ENCODE measurements around the gene CORO2A. TPM values are rescaled to one million over a fixed set of nuclear protein-coding genes. Genes with fewer than 3 reads are reported as not detected.

Gene CORO2A
- total RNA-seq, 2 donors from 2014 or later: 1.2 to 3.1 TPM

DNA sequence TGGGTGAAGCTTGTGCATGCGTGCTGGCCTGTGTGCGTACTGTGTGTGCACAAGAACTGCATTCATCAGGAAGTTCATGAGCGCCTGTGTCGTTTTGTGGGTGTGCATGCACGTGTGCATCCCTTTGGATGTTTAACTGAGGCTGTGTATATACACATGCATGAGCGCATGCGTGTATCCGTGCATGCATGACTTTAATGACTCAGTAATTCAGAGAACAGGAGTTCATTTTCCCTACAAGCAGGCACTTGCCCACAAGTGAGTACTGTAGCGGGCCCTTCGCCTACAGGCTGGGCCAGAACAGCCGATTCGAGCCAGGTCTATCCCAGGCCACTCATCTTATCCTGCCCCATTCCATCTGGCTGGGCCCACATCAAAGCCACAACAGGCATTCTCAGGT is 29.8 kb downstream of the CORO2A start:
- Histone ChIP-seq H3K27me3 (replicated peaks; ENCODE audit: insufficient read depth) (no peaks in the 10 kb centered on the region), H3K36me3 (no peaks in the 10 kb centered on the region), H3K4me3 (no peak overlapping the region), H3K4me1 (ENCODE audit: control insufficient read depth in 1 of 2, low read depth in 2 of 2) (no peaks in the 10 kb centered on the region), H3K27ac (no peak overlapping the region), H3K9me3 (no peaks in the 10 kb centered on the region)
- TF ChIP-seq, protein P1, sequence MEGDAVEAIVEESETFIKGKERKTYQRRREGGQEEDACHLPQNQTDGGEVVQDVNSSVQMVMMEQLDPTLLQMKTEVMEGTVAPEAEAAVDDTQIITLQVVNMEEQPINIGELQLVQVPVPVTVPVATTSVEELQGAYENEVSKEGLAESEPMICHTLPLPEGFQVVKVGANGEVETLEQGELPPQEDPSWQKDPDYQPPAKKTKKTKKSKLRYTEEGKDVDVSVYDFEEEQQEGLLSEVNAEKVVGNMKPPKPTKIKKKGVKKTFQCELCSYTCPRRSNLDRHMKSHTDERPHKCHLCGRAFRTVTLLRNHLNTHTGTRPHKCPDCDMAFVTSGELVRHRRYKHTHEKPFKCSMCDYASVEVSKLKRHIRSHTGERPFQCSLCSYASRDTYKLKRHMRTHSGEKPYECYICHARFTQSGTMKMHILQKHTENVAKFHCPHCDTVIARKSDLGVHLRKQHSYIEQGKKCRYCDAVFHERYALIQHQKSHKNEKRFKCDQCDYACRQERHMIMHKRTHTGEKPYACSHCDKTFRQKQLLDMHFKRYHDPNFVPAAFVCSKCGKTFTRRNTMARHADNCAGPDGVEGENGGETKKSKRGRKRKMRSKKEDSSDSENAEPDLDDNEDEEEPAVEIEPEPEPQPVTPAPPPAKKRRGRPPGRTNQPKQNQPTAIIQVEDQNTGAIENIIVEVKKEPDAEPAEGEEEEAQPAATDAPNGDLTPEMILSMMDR (IDR thresholded peaks at IDR 0.05): no peak
- ATAC-seq (ENCODE audit: insufficient number of reproducible peaks, low FRiP score, low read depth) (no peak), DNase-seq (ENCODE audit: low spot score) (no peak)

DNA sequence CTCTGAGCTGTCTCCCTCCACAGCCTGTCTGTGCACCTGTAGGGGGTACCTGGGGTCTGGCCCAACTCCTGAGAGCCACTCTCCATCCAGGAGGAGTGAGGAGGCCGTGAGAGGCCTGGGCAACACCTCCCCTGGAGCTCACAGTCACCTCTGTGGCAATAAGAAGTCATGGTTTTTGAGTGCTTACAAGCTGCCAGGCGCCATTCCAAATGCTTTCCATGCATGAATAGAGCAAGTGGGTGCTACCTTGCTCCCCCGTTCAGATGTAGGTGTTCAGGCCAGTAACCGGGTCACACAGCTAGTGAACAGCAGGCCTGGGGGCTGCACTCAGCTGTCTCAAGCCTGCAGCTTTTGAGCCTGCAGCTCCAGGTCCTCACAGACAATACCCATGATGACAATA is 30.6 kb downstream of the CORO2A start:
- Histone ChIP-seq H3K9me3 (no peaks in the 10 kb centered on the region), H3K36me3 (no peaks in the 10 kb centered on the region), H3K4me3 (no peak overlapping the region), H3K4me1 (ENCODE audit: control insufficient read depth in 1 of 2, low read depth in 2 of 2) (no peaks in the 10 kb centered on the region), H3K27ac (no peak overlapping the region), H3K27me3 (replicated peaks; ENCODE audit: insufficient read depth) (no peaks in the 10 kb centered on the region)
- no peak for ATAC-seq (ENCODE audit: insufficient number of reproducible peaks, low FRiP score, low read depth)
- TF ChIP-seq, protein P1 (IDR thresholded peaks at IDR 0.05): no peak
- DNase-seq (ENCODE audit: low spot score): no peak

DNA sequence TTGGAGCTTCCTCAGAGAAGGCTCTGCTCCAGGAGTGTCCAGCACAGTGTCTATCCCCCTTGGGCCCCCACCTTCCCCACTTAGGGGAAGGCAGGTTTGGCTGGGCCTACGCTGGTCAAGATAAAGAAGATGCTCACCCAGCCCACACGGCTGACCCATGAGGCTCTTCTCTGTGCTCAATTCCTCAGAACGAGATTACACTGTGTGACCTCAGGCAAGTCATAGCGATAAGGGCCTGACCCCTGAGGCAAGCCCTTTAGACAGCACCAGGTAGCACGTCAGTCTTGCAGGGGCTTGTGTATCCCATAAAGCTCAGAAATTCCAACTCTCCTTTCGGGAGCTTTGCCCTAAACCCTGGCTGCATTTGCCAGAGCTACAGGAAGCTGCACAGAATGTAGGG is 32.6 kb downstream of the CORO2A start:
- H3K36me3 ChIP-seq: no peaks in the 10 kb centered on the region
- no peak overlapping the region for H3K4me3 ChIP-seq
- H3K27me3 ChIP-seq (replicated peaks; ENCODE audit: insufficient read depth): no peaks in the 10 kb centered on the region
- no peak for DNase-seq (ENCODE audit: low spot score)
- no peaks in the 10 kb centered on the region for H3K9me3 ChIP-seq
- no peak overlapping the region for H3K27ac ChIP-seq
- ATAC-seq (ENCODE audit: insufficient number of reproducible peaks, low FRiP score, low read depth): no peak
- TF ChIP-seq, protein P1 (IDR thresholded peaks at IDR 0.05): no peak
- H3K4me1 ChIP-seq (ENCODE audit: control insufficient read depth in 1 of 2, low read depth in 2 of 2): no peaks in the 10 kb centered on the region

DNA sequence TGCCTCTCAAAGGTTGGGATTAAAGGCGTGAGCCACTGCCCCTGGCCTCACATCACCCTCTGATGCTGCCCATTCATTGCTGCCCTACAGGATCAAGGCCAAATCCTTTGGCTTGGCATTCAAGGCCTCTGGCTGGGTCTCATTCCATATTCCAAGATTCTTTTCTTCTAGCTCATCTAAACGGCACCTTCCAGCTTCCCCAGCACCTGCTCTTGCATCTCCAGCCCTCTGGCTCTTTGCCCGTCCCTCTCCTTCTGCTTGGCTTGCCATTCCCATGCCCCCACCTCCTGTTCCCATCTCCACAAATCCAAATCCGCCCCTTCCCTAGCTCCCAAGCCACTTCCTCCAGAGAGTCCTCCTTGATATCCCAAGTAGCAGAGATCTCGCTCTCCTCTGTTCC is 33.1 kb downstream of the CORO2A start:
- no peak overlapping the region for H3K4me3 ChIP-seq
- H3K9me3 ChIP-seq: no peaks in the 10 kb centered on the region
- H3K36me3 ChIP-seq: no peaks in the 10 kb centered on the region
- DNase-seq (ENCODE audit: low spot score) (no peak), ATAC-seq (ENCODE audit: insufficient number of reproducible peaks, low FRiP score, low read depth) (no peak)
- no peaks in the 10 kb centered on the region for H3K4me1 ChIP-seq (ENCODE audit: control insufficient read depth in 1 of 2, low read depth in 2 of 2)
- TF ChIP-seq, protein P1 (IDR thresholded peaks at IDR 0.05): no peak
- no peak overlapping the region for H3K27ac ChIP-seq
- H3K27me3 ChIP-seq (replicated peaks; ENCODE audit: insufficient read depth): no peaks in the 10 kb centered on the region

DNA sequence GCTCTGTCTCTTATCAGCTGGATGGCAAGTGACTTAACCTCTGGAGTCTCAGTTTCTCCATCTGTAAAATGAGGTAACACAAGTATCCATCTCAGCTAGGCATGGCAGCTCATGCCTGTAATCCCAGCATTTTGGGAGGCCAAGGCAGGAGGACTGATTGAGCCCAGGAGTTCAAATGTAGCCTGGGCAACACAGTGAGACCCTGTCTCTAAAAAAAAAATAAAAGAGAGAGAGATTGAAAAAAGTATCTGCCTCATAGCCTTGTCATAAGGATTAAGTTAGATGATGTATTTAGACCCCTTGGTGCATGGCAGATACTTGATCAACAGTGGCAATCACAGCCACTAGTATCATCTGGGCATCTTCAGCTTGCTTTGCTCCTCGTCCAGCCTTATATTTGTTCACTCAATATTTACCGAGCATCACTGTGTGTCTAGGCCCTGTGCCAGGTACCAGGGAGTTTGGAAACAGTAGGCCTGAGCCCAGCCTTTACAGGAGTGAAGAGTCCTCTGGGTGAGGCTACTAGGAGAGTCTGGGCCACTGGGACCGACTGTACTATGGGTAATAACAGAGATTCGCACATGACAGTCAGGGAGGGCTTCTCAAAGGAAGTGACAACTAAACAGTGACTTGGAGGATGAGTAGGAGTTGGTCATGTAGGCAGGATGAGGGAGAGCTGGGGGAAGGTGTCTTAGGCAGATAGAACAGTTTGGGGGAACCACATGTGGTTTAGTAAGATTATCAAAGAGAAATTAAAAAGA is 34.2 kb downstream of the CORO2A start:
- DNase-seq (ENCODE audit: low spot score) (no peak), ATAC-seq (ENCODE audit: insufficient number of reproducible peaks, low FRiP score, low read depth) (no peak)
- Histone ChIP-seq H3K9me3 (no peaks in the 10 kb centered on the region), H3K27ac (no peak overlapping the region), H3K4me3 (no peak overlapping the region), H3K36me3 (no peaks in the 10 kb centered on the region), H3K4me1 (ENCODE audit: control insufficient read depth in 1 of 2, low read depth in 2 of 2) (no peaks in the 10 kb centered on the region), H3K27me3 (replicated peaks; ENCODE audit: insufficient read depth) (no peaks in the 10 kb centered on the region)
- TF ChIP-seq, protein P1 (IDR thresholded peaks at IDR 0.05): no peak
